H9 (cell line): ENCODE results near the gene SAMD14. TPM values are rescaled to one million over a fixed set of nuclear protein-coding genes. Genes with fewer than 3 reads are reported as not detected.

Source experiments
- DNase-seq: peaks from one replicate; pipeline ENCODE4 v3.0.0-alpha.2; 2017
- H2AFZ ChIP-seq: one replicate; pipeline ENCODE4 v1.6.1; 2013; ENCODE audit warnings: mild to moderate bottlenecking, low read length, control low read depth, moderate library complexity
- H2AK5ac ChIP-seq: 2 replicates; pipeline ENCODE4 v1.6.1; 2013; ENCODE audit warnings: low read length, control low read depth, mixed read lengths; ENCODE audit not compliant: insufficient read length
- H2BK120ac ChIP-seq: one replicate; pipeline ENCODE4 v1.6.1; 2013; ENCODE audit warnings: low read depth, mild to moderate bottlenecking, low read length, control low read depth, inconsistent platforms; ENCODE audit not compliant: poor library complexity, severe bottlenecking
- H2BK12ac ChIP-seq: 2 replicates; pipeline ENCODE4 v1.6.1; 2013; ENCODE audit warnings: low read length, control low read depth, mixed read lengths, low read depth; ENCODE audit not compliant: insufficient read length
- H2BK15ac ChIP-seq: 2 replicates; pipeline ENCODE4 v1.6.1; 2013; ENCODE audit warnings: low read depth, low read length, control low read depth
- H2BK20ac ChIP-seq: one replicate; pipeline ENCODE4 v1.6.1; 2013; ENCODE audit warnings: low read depth, mild to moderate bottlenecking, low read length, control low read depth, inconsistent platforms; ENCODE audit not compliant: poor library complexity, severe bottlenecking
- H2BK5ac ChIP-seq: 2 replicates; pipeline ENCODE4 v1.6.1; 2013; ENCODE audit warnings: low read length, control low read depth, mixed read lengths; ENCODE audit not compliant: insufficient read length
- H3K14ac ChIP-seq: 2 replicates; pipeline ENCODE4 v1.6.1; 2013; ENCODE audit warnings: low read length, control low read depth; ENCODE audit not compliant: insufficient read depth
- H3K18ac ChIP-seq: 2 replicates; pipeline ENCODE4 v1.6.1; 2013; ENCODE audit warnings: low read depth, mild to moderate bottlenecking, mixed read lengths, low read length, control low read depth; ENCODE audit not compliant: insufficient read length
- H3K23ac ChIP-seq: 2 replicates; pipeline ENCODE4 v1.6.1; 2013; ENCODE audit warnings: low read length, control low read depth, mixed read lengths, low read depth; ENCODE audit not compliant: insufficient read length
- H3K23me2 ChIP-seq: 2 replicates; pipeline ENCODE4 v1.6.1; 2013; ENCODE audit warnings: low read depth, mild to moderate bottlenecking, mixed read lengths, low read length, control low read depth; ENCODE audit not compliant: insufficient read length, poor library complexity, severe bottlenecking
- H3K27ac ChIP-seq: 2 replicates; pipeline ENCODE4 v1.5.1; 2013; ENCODE audit warnings: low read length, control low read depth, mixed read lengths, low read depth; ENCODE audit not compliant: insufficient read length
- H3K27me3 ChIP-seq: 2 replicates; pipeline ENCODE4 v1.6.1; 2013; ENCODE audit warnings: low read length, control low read depth, inconsistent platforms; ENCODE audit not compliant: insufficient read depth
- H3K4ac ChIP-seq: 2 replicates; pipeline ENCODE4 v1.6.1; 2013; ENCODE audit warnings: low read depth, mild to moderate bottlenecking, control low read depth, inconsistent platforms, low read length, moderate library complexity
- H3K4me1 ChIP-seq: 2 replicates; pipeline ENCODE4 v1.6.1; 2013; ENCODE audit warnings: low read length, control low read depth, inconsistent platforms; ENCODE audit not compliant: insufficient read depth
- H3K4me2 ChIP-seq: 2 replicates; pipeline ENCODE4 v1.6.1; 2013; ENCODE audit warnings: low read length, control low read depth, mixed read lengths; ENCODE audit not compliant: insufficient read length, insufficient read depth
- H3K56ac ChIP-seq: 2 replicates; pipeline ENCODE4 v1.6.1; 2013; ENCODE audit warnings: low read depth, mild to moderate bottlenecking, mixed read lengths, low read length, control low read depth; ENCODE audit not compliant: insufficient read length
- H3K79me1 ChIP-seq: 2 replicates; pipeline ENCODE4 v1.6.1; 2013; ENCODE audit warnings: low read depth, mild to moderate bottlenecking, moderate library complexity, low read length, control low read depth, inconsistent platforms; ENCODE audit not compliant: insufficient read depth, poor library complexity, severe bottlenecking
- H3K79me2 ChIP-seq: 2 replicates; pipeline ENCODE4 v1.6.1; 2013; ENCODE audit warnings: low read length, control low read depth, inconsistent platforms; ENCODE audit not compliant: insufficient read depth
- H3K9ac ChIP-seq: 2 replicates; pipeline ENCODE4 v1.6.1; 2013; ENCODE audit warnings: low read length, control low read depth, mixed read lengths; ENCODE audit not compliant: insufficient read length; ENCODE audit errors: extremely low read depth
- H3K9me3 ChIP-seq: one replicate; pipeline ENCODE4 v1.6.1; 2013; ENCODE audit warnings: low read depth, low read length, inconsistent platforms; ENCODE audit not compliant: control insufficient read depth
- H3T11ph ChIP-seq: one replicate; pipeline ENCODE4 v1.6.1; 2013; ENCODE audit warnings: mild to moderate bottlenecking, low read length, control low read depth, inconsistent platforms
- H4K20me1 ChIP-seq: one replicate; pipeline ENCODE4 v1.6.1; 2013; ENCODE audit not compliant: control insufficient read depth, insufficient read length, insufficient read depth
- H4K5ac ChIP-seq: 2 replicates; pipeline ENCODE4 v1.6.1; 2013; ENCODE audit warnings: low read depth, mild to moderate bottlenecking, mixed read lengths, low read length, control low read depth; ENCODE audit not compliant: insufficient read length
- H4K8ac ChIP-seq: replicated peaks from 2 replicates; pipeline ENCODE4 v1.6.1; 2013; ENCODE audit warnings: low read length, control low read depth, mixed read lengths, low read depth; ENCODE audit not compliant: insufficient read length
- H4K91ac ChIP-seq: 2 replicates; pipeline ENCODE4 v1.6.1; 2013; ENCODE audit warnings: low read depth, mild to moderate bottlenecking, moderate library complexity, mixed read lengths, low read length, control low read depth; ENCODE audit not compliant: insufficient read length
- H3K27ac Mint-ChIP-seq, 3 experiments: 2 replicates in 2 of 3; 3 replicates in 1 of 3; pipeline ENCODE4 v1.8.0; 2020 to 2021; ENCODE audit warnings: mixed read lengths in 3 of 3, mild to moderate bottlenecking in 1 of 3, moderate library complexity in 1 of 3
- H3K27me3 Mint-ChIP-seq: 2 replicates; pipeline ENCODE4 v1.8.0; 2021; ENCODE audit warnings: low read depth, mild to moderate bottlenecking, moderate library complexity, mixed read lengths
- H3K36me3 Mint-ChIP-seq, 3 experiments: 2 replicates in 2 of 3; 3 replicates in 1 of 3; pipeline ENCODE4 v1.8.0; 2020 to 2021; ENCODE audit warnings: low read depth in 3 of 3, mixed read lengths in 3 of 3; ENCODE audit not compliant: insufficient read depth in 1 of 3
- H3K4me1 Mint-ChIP-seq, 2 experiments: 2 replicates each; pipeline ENCODE4 v1.8.0; 2020; ENCODE audit warnings: mixed read lengths in 2 of 2
- H3K4me3 Mint-ChIP-seq, 2 experiments: 2 replicates in 1 of 2; 3 replicates in 1 of 2; pipeline ENCODE4 v1.8.0; 2020 to 2021; ENCODE audit warnings: mild to moderate bottlenecking in 2 of 2, mixed read lengths in 2 of 2, moderate library complexity in 1 of 2
- H3K9me3 Mint-ChIP-seq, 2 experiments: 2 replicates in 1 of 2; 3 replicates in 1 of 2; pipeline ENCODE4 v1.8.0; 2020; ENCODE audit warnings: mild to moderate bottlenecking in 2 of 2, mixed read lengths in 2 of 2, moderate library complexity in 1 of 2
- CTCF ChIP-seq: fragments of 200-600 bp; sonication (generic); conservative IDR thresholded peaks from 3 replicates; pipeline ENCODE4 v1.8.0; 2021; ENCODE audit warnings: antibody characterized with exemption, mild to moderate bottlenecking
- WGBS: extraction: QIAGEN DNeasy Blood & Tissue Kit; methylation state at CpG from one replicate; pipeline ENCODE4 v1.1.7; 2013; ENCODE audit warnings: missing lambda C conversion rate, low lambda C conversion rate, mixed read lengths; ENCODE audit not compliant: insufficient read length; ENCODE audit errors: extremely low coverage; 5-methylcytosine and 5-hydroxymethylcytosine counted together
- total RNA-seq: library from RNA; stranded (reverse); gene quantifications from 2 replicates; pipeline ENCODE4 v1.2.1, GENCODE V29; 2021

Gene SAMD14
- total RNA-seq, 1 experiment from 2014 or later: 5.9 TPM

DNA sequence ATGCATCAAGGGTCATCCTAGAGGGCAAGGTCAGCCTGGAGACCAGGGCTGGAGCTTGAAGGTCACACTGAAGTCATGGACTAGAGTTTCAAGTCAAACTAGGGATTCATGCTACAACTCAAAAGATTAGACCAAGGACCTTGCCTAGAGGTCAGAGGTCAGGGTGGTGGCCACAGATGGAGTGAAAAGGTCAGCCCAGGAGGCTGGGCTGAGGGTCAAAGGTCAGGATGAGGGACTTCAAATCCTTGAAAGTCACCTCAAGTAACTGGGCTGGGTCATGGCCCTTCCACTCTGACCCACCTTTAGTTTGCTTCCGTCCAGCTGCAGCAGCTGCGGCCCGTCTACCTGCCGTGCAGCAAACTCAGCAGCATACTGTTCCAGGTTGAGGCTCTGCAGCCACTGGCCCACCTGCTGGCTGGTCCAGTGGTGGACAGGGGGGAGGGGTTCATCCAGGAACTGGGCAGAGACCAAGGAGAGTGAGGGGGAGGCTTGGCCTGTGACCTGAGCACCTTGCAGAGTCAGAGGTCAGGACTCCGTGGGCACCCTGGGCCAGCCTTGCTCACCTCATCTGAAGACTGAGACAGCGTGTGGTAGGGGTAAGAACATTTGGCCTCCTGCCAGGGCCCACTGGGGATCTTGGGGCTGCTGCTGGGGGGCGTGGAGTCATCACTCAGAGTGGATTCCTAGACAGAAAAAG lies 16.2 kb downstream of the SAMD14 start:
- Mint-ChIP-seq H3K4me3 (no peak overlapping the region), H3K27me3 (peaks cover 32% of the 10 kb centered on the region), H3K27ac (no peak overlapping the region; a peak in 1 of 7 replicates), H3K36me3 (peaks cover 0 to 12% (median 2%) of the 10 kb centered on the region in 3 experiments; a peak in 3 of 7 replicates), H3K9me3 (no peaks in the 10 kb centered on the region; a peak in 1 of 5 replicates), H3K4me1 (peaks cover 16 to 26% of the 10 kb centered on the region in 2 experiments)
- no peak overlapping the region for H3K56ac ChIP-seq
- no peak overlapping the region for H2BK15ac ChIP-seq
- no peak for TF ChIP-seq CTCF
- DNase-seq: no peak
- H3K79me1 ChIP-seq: no peaks in the 10 kb centered on the region
- no peak overlapping the region for H3T11ph ChIP-seq
- H4K8ac ChIP-seq: no peak overlapping the region
- no peaks in the 10 kb centered on the region for H3K79me2 ChIP-seq
- H3K9ac ChIP-seq: no peak overlapping the region
- H3K27me3 ChIP-seq: no peaks in the 10 kb centered on the region; the same call in 1 of the 2 replicates
- no peak overlapping the region for H3K27ac ChIP-seq
- no peak overlapping the region for H4K91ac ChIP-seq
- H2BK120ac ChIP-seq: no peak overlapping the region
- H2AK5ac ChIP-seq: no peak overlapping the region
- no peak overlapping the region for H2BK5ac ChIP-seq
- no peak overlapping the region for H3K23ac ChIP-seq
- no peak overlapping the region for H2BK12ac ChIP-seq
- no peaks in the 10 kb centered on the region for H3K9me3 ChIP-seq
- H2AFZ ChIP-seq: no peak overlapping the region
- no peak overlapping the region for H3K18ac ChIP-seq
- H3K4ac ChIP-seq: no peak overlapping the region
- no CpG with 5 or more reads among the region's 7 CpGs for WGBS
- peaks cover 9% of the 10 kb centered on the region; the same call in 1 of the 2 replicates for H3K4me1 ChIP-seq
- H2BK20ac ChIP-seq: no peak overlapping the region
- no peak overlapping the region for H3K14ac ChIP-seq
- H3K4me2 ChIP-seq: no peak overlapping the region
- H3K23me2 ChIP-seq: no peaks in the 10 kb centered on the region
- H4K20me1 ChIP-seq: no peaks in the 10 kb centered on the region
- no peak overlapping the region for H4K5ac ChIP-seq
